ENCODE measurements around the gene AGRN. TPM values are rescaled to one million over a fixed set of nuclear protein-coding genes. Genes with fewer than 3 reads are reported as not detected.

AGRN gene
- total RNA-seq, 6 experiments from 2014 or later: 131 to 164 (median 140) TPM

DNA sequence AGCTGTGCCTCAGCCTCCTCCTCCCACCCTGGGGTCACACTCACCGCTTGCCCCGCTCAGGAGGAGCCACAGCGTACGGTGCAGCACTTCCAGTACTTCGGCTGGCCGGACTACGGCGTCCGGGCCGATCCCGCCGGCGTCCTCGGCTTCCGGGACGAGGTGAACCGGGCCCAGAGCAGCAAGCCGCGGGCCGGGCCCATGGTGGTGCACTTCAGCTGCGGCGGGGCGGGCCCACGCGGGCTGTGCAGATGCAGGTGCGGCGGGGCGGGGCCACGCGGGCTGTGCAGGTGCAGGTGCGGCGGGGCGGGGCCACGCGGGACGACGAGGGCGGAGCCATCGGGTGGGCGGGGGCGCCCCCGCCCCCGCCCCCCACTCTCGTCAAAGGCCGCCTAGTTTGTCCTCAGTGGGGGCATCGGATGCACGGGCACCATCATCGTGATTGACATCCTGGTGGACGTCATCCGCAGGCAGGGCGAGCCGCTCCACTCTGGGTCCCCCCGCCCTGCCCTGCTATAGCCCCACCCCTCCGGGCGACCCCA is 48.7 kb downstream of the AGRN start:
- peaks cover 4% of the 10 kb centered on the region for H3K27me3 Mint-ChIP-seq (ENCODE audit: insufficient read depth)
- no peak for DNase-seq
- H3K9me3 Mint-ChIP-seq: no peaks in the 10 kb centered on the region
- H3K27ac Mint-ChIP-seq: no peak overlapping the region
- TF ChIP-seq, protein P1, sequence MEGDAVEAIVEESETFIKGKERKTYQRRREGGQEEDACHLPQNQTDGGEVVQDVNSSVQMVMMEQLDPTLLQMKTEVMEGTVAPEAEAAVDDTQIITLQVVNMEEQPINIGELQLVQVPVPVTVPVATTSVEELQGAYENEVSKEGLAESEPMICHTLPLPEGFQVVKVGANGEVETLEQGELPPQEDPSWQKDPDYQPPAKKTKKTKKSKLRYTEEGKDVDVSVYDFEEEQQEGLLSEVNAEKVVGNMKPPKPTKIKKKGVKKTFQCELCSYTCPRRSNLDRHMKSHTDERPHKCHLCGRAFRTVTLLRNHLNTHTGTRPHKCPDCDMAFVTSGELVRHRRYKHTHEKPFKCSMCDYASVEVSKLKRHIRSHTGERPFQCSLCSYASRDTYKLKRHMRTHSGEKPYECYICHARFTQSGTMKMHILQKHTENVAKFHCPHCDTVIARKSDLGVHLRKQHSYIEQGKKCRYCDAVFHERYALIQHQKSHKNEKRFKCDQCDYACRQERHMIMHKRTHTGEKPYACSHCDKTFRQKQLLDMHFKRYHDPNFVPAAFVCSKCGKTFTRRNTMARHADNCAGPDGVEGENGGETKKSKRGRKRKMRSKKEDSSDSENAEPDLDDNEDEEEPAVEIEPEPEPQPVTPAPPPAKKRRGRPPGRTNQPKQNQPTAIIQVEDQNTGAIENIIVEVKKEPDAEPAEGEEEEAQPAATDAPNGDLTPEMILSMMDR (IDR thresholded peaks at IDR 0.05): no peak
- no peaks in the 10 kb centered on the region for H3K4me1 Mint-ChIP-seq (ENCODE audit: low read depth)
- H3K4me3 Mint-ChIP-seq: no peak overlapping the region
- no peaks in the 10 kb centered on the region for H3K36me3 Mint-ChIP-seq (ENCODE audit: low read depth)

GRCh38 chr1:1069056-1069710 is 49.3 kb downstream of the AGRN start:
- Mint-ChIP-seq H3K36me3 (ENCODE audit: low read depth) (no peaks in the 10 kb centered on the region), H3K27ac (no peak overlapping the region), H3K4me1 (ENCODE audit: low read depth) (no peaks in the 10 kb centered on the region), H3K4me3 (peak overlapping the region; percentile 47), H3K27me3 (ENCODE audit: insufficient read depth) (peaks cover 4% of the 10 kb centered on the region), H3K9me3 (no peaks in the 10 kb centered on the region)
- TF ChIP-seq, protein P1 (IDR thresholded peaks at IDR 0.05): no peak
- DNase-seq: peak; percentile 45

DNA sequence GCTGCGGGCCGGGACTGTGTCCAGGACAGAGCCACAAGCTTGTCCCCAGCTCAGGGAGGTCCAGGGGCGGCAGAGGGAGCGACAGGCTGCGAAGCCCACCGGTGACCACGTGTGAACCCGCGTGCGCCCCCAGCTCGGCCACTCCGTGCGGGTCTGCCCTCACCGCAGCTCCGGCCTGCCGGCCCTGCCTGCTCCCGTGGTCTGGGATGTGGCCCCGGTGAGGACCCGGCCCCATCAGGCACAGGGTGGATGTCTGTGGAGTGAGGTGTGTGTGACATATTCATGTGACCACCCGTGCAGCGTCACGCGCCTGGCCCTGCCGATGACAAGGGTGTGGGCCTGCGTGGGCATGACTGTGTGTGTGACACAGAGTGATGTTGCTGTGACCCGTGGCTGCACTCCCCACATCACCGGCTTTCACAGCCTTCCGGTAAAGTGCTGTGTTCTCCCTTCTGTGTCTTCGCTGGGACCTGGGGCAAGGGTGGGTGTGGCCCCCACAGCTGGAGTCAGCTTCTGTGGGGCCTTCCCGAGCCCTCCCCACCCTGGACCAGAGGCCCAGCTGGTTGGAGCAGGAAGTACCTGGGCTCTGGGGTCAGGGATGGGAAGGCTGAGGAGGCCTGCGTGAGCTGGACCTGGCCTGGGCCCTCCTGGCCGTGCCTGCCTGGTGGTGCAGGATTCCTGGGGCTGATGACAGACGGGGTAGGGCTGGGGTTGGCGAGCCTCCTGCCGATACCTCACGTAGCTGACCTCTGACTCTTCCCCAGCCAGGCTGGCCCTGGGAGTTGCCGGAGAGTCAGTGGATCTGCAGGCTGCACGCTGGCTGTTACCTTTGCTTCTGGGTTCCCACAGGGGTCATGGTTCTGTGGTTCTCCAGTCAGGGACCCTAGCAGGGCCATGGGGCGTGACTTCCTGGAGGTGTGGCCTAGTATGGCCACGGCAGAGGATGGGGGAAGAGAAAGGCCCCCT is 50.1 kb downstream of the AGRN start:
- H3K4me1 Mint-ChIP-seq (ENCODE audit: low read depth): no peaks in the 10 kb centered on the region
- H3K4me3 Mint-ChIP-seq: no peak overlapping the region
- peak; percentile 16 for DNase-seq
- no peaks in the 10 kb centered on the region for H3K9me3 Mint-ChIP-seq
- peaks cover 4% of the 10 kb centered on the region for H3K27me3 Mint-ChIP-seq (ENCODE audit: insufficient read depth)
- H3K36me3 Mint-ChIP-seq (ENCODE audit: low read depth): no peaks in the 10 kb centered on the region
- H3K27ac Mint-ChIP-seq: peak overlapping the region; percentile 45; the same call in 1 of the 2 replicates
- TF ChIP-seq, protein P1 (IDR thresholded peaks at IDR 0.05): no peak

- DNase-seq: no peak
- H3K27ac Mint-ChIP-seq: no peak overlapping the region
- no peaks in the 10 kb centered on the region for H3K36me3 Mint-ChIP-seq (ENCODE audit: low read depth)
- no peaks in the 10 kb centered on the region for H3K4me1 Mint-ChIP-seq (ENCODE audit: low read depth)
- peaks cover 2% of the 10 kb centered on the region for H3K27me3 Mint-ChIP-seq (ENCODE audit: insufficient read depth)
- TF ChIP-seq, protein P1 (IDR thresholded peaks at IDR 0.05): no peak
- H3K9me3 Mint-ChIP-seq: no peaks in the 10 kb centered on the region
- H3K4me3 Mint-ChIP-seq: no peak overlapping the region
Measured at GRCh38 chr1:1071486-1072298, 51.8 kb downstream of the AGRN start.

DNA sequence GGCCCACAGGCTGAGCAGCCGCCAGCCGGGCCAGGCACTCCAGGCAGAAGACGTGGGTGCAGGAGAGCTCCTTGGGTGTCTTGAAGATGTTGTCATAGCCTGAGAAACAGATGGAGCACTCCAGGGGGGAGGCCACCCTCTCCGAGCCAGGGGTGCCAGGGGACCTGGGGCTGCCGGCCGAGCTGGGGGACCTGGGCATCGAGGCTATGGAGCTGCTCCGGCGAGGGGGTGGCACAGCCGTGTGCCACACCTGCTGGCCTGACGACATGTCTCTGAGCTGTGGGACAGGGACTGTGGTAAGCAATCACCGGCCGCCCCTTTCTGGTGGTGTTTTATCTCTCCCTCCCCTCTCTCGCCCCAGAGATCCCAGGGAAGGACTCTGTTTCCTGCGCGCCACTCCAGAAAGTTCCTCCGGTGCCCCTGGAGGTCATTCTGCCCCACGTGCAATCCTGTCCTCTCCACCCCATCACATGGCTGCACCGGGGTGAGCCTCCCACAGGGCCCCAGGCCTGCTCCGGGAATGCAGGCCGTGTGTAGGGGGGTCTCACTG is 52.5 kb downstream of the AGRN start:
- Mint-ChIP-seq H3K36me3 (ENCODE audit: low read depth) (no peaks in the 10 kb centered on the region), H3K4me1 (ENCODE audit: low read depth) (no peaks in the 10 kb centered on the region), H3K27ac (no peak overlapping the region), H3K9me3 (no peaks in the 10 kb centered on the region), H3K27me3 (ENCODE audit: insufficient read depth) (peaks cover 2% of the 10 kb centered on the region), H3K4me3 (no peak overlapping the region)
- TF ChIP-seq, protein P1 (IDR thresholded peaks at IDR 0.05): no peak
- DNase-seq: no peak

All from HFFc6 (cell line).